ENCODE data around the gene PHF20. TPM values are rescaled to one million over a fixed set of nuclear protein-coding genes. Genes with fewer than 3 reads are reported as not detected.

The PHF20 gene
- total RNA-seq, 1 donor from 2014 or later = 53.0 TPM

- H3K9me3 Mint-ChIP-seq = no peaks in the 10 kb centered on the region
- H3K27me3 Mint-ChIP-seq (ENCODE audit: low read depth) = no peaks in the 10 kb centered on the region
- DNase-seq (ENCODE audit: low read depth, low spot score) = no peak
- no peak for TF ChIP-seq CTCF (conservative IDR thresholded peaks at IDR 0.05)
- no peak overlapping the region for H3K27ac Mint-ChIP-seq (ENCODE audit: unreplicated experiment)
- peaks cover 11% of the 10 kb centered on the region for H3K36me3 Mint-ChIP-seq (ENCODE audit: low read depth)
- H3K4me3 Mint-ChIP-seq = no peak overlapping the region
- peaks cover 4% of the 10 kb centered on the region for H3K4me1 Mint-ChIP-seq
Observed at GRCh38 chr20:35939264-35939663, 167.4 kb downstream of the PHF20 start.

- Mint-ChIP-seq H3K4me3 (no peak overlapping the region), H3K4me1 (peaks cover 4% of the 10 kb centered on the region), H3K36me3 (ENCODE audit: low read depth) (peaks cover 9% of the 10 kb centered on the region), H3K27me3 (ENCODE audit: low read depth) (no peaks in the 10 kb centered on the region), H3K9me3 (no peaks in the 10 kb centered on the region), H3K27ac (ENCODE audit: unreplicated experiment) (peak overlapping the region; percentile 60)
- DNase-seq (ENCODE audit: low read depth, low spot score) = no peak
- no peak for TF ChIP-seq CTCF (conservative IDR thresholded peaks at IDR 0.05)
Observed at GRCh38 chr20:35941620-35942019, 169.8 kb downstream of the PHF20 start.

- TF ChIP-seq CTCF (conservative IDR thresholded peaks at IDR 0.05) = no peak
- H3K36me3 Mint-ChIP-seq (ENCODE audit: low read depth) = peaks cover 10% of the 10 kb centered on the region
- no peak overlapping the region for H3K4me3 Mint-ChIP-seq
- no peak for DNase-seq (ENCODE audit: low read depth, low spot score)
- no peak overlapping the region for H3K27ac Mint-ChIP-seq (ENCODE audit: unreplicated experiment)
- no peaks in the 10 kb centered on the region for H3K27me3 Mint-ChIP-seq (ENCODE audit: low read depth)
- no peaks in the 10 kb centered on the region for H3K9me3 Mint-ChIP-seq
- H3K4me1 Mint-ChIP-seq = peaks cover 4% of the 10 kb centered on the region
Observed at GRCh38 chr20:35942243-35942642, 170.4 kb downstream of the PHF20 start.

GRCh38 chr20:35947489-35947888, 175.7 kb downstream of the PHF20 start:
- DNase-seq (ENCODE audit: low read depth, low spot score) = no peak

GRCh38 chr20:35947907-35948306, 176.1 kb downstream of the PHF20 start:
- no peak overlapping the region for H3K27ac Mint-ChIP-seq (ENCODE audit: unreplicated experiment)
- peaks cover 7% of the 10 kb centered on the region for H3K4me1 Mint-ChIP-seq

More at GRCh38 chr20:35947489-35947888, 175.7 kb downstream of the PHF20 start:
- H3K27ac Mint-ChIP-seq (ENCODE audit: unreplicated experiment) = no peak overlapping the region
- peaks cover 3% of the 10 kb centered on the region for H3K4me1 Mint-ChIP-seq
- H3K4me3 Mint-ChIP-seq = no peak overlapping the region
- H3K36me3 Mint-ChIP-seq (ENCODE audit: low read depth) = peaks cover 8% of the 10 kb centered on the region
- peak; percentile 40 for TF ChIP-seq CTCF (conservative IDR thresholded peaks at IDR 0.05)
- H3K27me3 Mint-ChIP-seq (ENCODE audit: low read depth) = no peaks in the 10 kb centered on the region
- H3K9me3 Mint-ChIP-seq = no peaks in the 10 kb centered on the region

More at GRCh38 chr20:35947907-35948306, 176.1 kb downstream of the PHF20 start:
- Mint-ChIP-seq H3K9me3 (no peaks in the 10 kb centered on the region), H3K4me3 (no peak overlapping the region), H3K36me3 (ENCODE audit: low read depth) (peaks cover 8% of the 10 kb centered on the region), H3K27me3 (ENCODE audit: low read depth) (no peaks in the 10 kb centered on the region)
- no peak for DNase-seq (ENCODE audit: low read depth, low spot score)
- no peak for TF ChIP-seq CTCF (conservative IDR thresholded peaks at IDR 0.05)
